ENCODE results near the gene MAP3K13. TPM values are rescaled to one million over a fixed set of nuclear protein-coding genes. Genes with fewer than 3 reads are reported as not detected.

The MAP3K13 gene
- total and polyA plus RNA-seq, 7 donors, result 21.7 to 64.7 (median 26.0) TPM

- H3K4me3 ChIP-seq, result no peak overlapping the region
- no peaks in the 10 kb centered on the region for H3K36me3 ChIP-seq
- DNase-seq, result no peak
- WGBS, 2 donors, result 83 to 88% methylated on average over 9 of the region's 9 CpGs
- TF ChIP-seq CTCF (IDR thresholded peaks at IDR 0.05) (no peak), EP300 (IDR thresholded peaks at IDR 0.05) (no peak), POLR2AphosphoS5 (IDR thresholded peaks at IDR 0.05) (no peak), POLR2A (IDR thresholded peaks at IDR 0.05) (no peak)
- H3K9me3 ChIP-seq, result no peaks in the 10 kb centered on the region
- H3K27ac ChIP-seq, result no peak overlapping the region
- peaks cover 0 to 4% (median 0%) of the 10 kb centered on the region in 3 donors for H3K27me3 ChIP-seq
- intact Hi-C loops (cut with DNase I), result no loop called here
- no peaks in the 10 kb centered on the region for H3K4me1 ChIP-seq
Observed at GRCh38 chr3:185527364-185527763, 164.4 kb downstream of the MAP3K13 start.

- no peaks in the 10 kb centered on the region for H3K4me1 ChIP-seq
- H3K9me3 ChIP-seq, result no peaks in the 10 kb centered on the region
- DNase-seq, result no peak
- WGBS, 2 donors, result 87 to 91% methylated on average over 6 of the region's 6 CpGs
- no peak overlapping the region for H3K4me3 ChIP-seq
- intact Hi-C loops (cut with DNase I), result no loop called here
- TF ChIP-seq EP300 (IDR thresholded peaks at IDR 0.05) (no peak), CTCF (IDR thresholded peaks at IDR 0.05) (no peak), POLR2A (IDR thresholded peaks at IDR 0.05) (no peak), POLR2AphosphoS5 (IDR thresholded peaks at IDR 0.05) (no peak)
- peaks cover 0 to 4% (median 0%) of the 10 kb centered on the region in 3 donors for H3K27me3 ChIP-seq
- H3K27ac ChIP-seq, result no peak overlapping the region
- H3K36me3 ChIP-seq, result no peaks in the 10 kb centered on the region
Observed at GRCh38 chr3:185528532-185528931, 165.6 kb downstream of the MAP3K13 start.

DNA sequence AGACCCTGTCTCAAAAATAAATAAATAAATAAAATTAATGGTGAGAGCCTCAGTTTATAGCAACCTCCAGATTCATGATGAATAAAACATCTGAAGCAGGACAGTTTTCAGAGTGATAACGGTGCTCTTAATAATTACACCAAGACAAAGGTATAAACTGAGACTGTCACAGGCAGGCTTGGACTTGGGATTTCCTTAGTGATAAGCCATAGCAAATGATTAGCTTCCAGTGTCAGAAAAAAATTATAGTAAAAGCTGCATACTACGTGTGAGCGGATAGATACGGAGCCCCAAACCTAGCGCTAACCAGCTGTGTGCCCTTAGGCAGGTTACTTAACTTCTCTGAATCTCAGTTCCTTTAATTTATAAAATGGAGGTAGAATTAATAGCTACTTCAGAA, 167.9 kb downstream of the MAP3K13 start:
- no peaks in the 10 kb centered on the region for H3K27me3 ChIP-seq
- no peaks in the 10 kb centered on the region for H3K36me3 ChIP-seq
- TF ChIP-seq CTCF (IDR thresholded peaks at IDR 0.05) (no peak), POLR2AphosphoS5 (IDR thresholded peaks at IDR 0.05) (no peak), EP300 (IDR thresholded peaks at IDR 0.05) (no peak), POLR2A (IDR thresholded peaks at IDR 0.05) (no peak)
- H3K4me3 ChIP-seq, result no peak overlapping the region
- 73 to 74% methylated on average over 5 of the region's 5 CpGs for WGBS, 2 donors
- no peak for DNase-seq
- no peaks in the 10 kb centered on the region for H3K9me3 ChIP-seq
- H3K27ac ChIP-seq, result no peak overlapping the region
- intact Hi-C loops (cut with DNase I), result no loop called here
- H3K4me1 ChIP-seq, result no peaks in the 10 kb centered on the region

DNA sequence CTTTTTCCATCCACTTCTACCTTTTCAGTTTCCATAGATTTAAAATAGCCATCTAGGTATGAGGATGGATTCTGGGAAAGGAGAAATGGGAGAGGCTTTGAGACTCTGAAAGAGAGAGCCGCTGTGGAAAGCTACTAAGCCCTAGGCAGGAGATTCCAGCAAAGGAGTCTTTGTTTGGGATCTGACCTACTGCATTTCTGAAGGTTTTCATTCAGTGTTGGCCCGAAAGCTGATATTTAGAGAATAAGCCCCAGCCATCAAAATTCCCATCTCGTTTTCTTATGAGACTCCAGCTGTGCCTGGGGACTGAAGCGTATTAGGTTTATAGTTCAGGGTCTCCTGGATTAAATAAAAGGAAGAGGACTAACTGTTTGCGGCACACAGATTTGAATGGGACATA, 170.0 kb downstream of the MAP3K13 start:
- no peaks in the 10 kb centered on the region for H3K9me3 ChIP-seq
- 68 to 71% methylated on average over 5 of the region's 5 CpGs for WGBS, 2 donors
- no peak overlapping the region for H3K27ac ChIP-seq
- no peaks in the 10 kb centered on the region for H3K27me3 ChIP-seq
- no peaks in the 10 kb centered on the region for H3K4me1 ChIP-seq
- intact Hi-C loops (cut with DNase I), result no loop called here
- no peaks in the 10 kb centered on the region for H3K36me3 ChIP-seq
- TF ChIP-seq CTCF (IDR thresholded peaks at IDR 0.05), result no peak
- no peak for TF ChIP-seq EP300 (IDR thresholded peaks at IDR 0.05)
- TF ChIP-seq POLR2A (IDR thresholded peaks at IDR 0.05), result no peak
- no peak for TF ChIP-seq POLR2AphosphoS5 (IDR thresholded peaks at IDR 0.05)
- no peak for DNase-seq
- no peak overlapping the region for H3K4me3 ChIP-seq

GRCh38 chr3:185534511-185534910, 171.6 kb downstream of the MAP3K13 start:
- Histone ChIP-seq H3K9me3 (no peaks in the 10 kb centered on the region), H3K36me3 (no peaks in the 10 kb centered on the region), H3K27ac (no peak overlapping the region), H3K4me3 (no peak overlapping the region), H3K4me1 (no peaks in the 10 kb centered on the region), H3K27me3 (no peaks in the 10 kb centered on the region)
- DNase-seq, result no peak
- intact Hi-C loops (cut with DNase I), result no loop called here
- TF ChIP-seq POLR2AphosphoS5 (IDR thresholded peaks at IDR 0.05), result no peak
- TF ChIP-seq CTCF (IDR thresholded peaks at IDR 0.05), result no peak
- TF ChIP-seq POLR2A (IDR thresholded peaks at IDR 0.05), result no peak
- TF ChIP-seq EP300 (IDR thresholded peaks at IDR 0.05), result no peak
- 91 to 92% methylated on average over 2 of the region's 2 CpGs for WGBS, 2 donors

All from sigmoid colon (tissue), 7 donors.